Occipital lobe (tissue), 2 donors: ENCODE results near the gene DACT2. TPM values are rescaled to one million over a fixed set of nuclear protein-coding genes. Genes with fewer than 3 reads are reported as not detected.

Source experiments
- DNase-seq: peaks from one replicate; lab custom pipeline; 2025; lab: John Stamatoyannopoulos, UW
- total RNA-seq: library from RNA; depleted of rRNA; stranded (reverse); fragments of >200 nt; gene quantifications from one replicate; pipeline ENCODE4 v1.2.3, GENCODE V29; 2014

The DACT2 gene
- total RNA-seq, 1 donor from 2014 or later: 0.62 TPM

DNA sequence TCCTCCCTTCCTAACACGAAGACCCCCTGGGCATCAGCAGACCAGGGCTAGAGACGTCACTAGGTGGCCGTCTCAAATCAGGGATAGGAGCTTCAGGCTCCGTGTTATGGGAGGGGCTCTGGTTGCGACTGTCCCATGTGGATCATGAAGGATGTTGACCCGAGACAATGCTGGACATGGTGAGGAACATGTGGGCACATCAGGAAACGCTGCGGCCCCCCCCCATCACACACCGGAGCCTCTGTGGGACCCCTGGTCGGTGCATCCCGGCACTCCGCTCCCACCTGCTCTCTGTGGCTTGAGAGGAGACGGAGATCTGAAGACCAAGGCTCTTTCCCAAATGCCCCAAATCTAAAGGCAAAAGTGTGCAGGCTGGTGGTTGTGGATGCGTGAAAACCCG lies 54.2 kb downstream of the DACT2 start:
- no peak for DNase-seq

DNA sequence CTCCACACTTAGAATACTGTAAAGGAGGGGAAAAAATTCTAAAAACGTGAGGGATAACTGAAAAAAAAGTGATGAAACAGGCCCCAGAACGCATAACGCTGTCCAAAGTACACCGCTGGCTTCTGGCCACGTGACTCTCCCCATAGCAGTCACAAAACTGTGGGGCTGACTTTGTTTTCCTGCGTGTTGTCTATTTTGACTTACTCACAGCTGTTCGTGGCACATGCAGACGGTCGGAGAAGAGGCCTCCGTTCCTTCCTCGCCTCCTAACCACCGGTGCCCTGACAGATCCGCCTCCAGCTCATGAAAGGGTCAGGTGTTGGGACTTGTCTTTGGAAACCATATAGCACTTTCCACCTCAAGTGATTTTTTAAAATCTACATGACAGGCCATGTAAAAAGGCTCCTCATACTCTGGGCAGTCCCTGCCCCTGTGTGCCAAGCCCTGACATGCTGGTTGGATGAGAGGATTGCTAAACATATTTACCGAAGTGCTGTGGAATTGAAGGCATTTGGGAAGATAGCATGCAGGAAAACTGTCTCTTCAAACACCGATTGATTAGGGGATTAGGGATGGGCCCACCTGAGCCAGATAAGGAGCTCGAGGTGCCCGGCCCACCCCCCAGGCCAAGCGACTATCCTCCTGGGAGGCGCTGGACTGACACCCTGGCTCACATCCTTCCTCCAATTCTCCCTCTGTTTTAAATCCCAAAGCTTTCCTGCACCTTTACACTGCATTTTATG lies 54.8 kb downstream of the DACT2 start:
- DNase-seq: no peak

DNA sequence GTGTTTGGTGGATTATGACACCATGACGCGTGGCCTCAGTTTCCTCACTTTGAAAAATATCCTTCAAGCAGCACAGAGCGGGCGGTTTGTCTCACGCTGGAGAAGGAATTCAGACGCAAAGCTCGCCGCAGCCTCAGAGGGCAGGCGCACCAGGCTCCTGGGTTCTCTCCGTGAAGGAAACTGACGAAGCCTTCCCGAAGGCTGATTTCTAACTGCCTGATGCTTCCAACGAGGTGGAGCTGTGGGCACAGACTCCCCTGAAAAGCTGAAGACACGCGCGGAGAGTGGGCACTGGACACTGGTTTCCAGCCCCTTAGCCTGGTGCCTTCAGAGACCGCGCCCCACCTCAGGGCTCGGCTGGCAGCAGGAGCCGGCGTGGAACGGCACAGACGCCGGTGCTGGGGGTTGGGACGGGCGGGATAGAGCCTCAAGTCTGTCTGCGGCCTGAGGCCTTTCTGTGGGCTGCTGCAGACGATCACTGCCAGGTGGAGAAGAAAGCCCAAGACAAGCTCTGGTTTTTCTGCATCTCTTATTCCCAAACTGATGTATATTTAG lies 56.1 kb downstream of the DACT2 start:
- DNase-seq: no peak

DNA sequence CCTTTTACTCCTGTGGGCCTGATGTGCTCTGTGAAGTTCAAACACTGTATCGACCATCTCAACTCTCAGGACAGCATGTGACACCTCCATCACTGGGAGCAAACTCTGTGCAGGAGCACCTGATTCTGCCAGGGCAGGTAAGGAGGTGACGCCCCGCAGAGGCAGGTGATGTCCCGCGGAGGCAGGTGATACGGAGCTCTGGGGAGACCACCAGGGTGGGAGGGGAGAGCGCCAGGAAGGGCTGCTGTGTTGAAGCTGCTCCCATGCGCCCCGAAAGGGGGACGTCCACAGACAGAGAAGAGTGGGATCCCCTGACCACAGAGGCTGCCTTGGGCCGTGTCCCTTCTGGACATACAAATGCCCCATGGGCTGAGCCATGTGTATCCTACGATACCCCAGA lies 58.3 kb downstream of the DACT2 start:
- DNase-seq: no peak

DNA sequence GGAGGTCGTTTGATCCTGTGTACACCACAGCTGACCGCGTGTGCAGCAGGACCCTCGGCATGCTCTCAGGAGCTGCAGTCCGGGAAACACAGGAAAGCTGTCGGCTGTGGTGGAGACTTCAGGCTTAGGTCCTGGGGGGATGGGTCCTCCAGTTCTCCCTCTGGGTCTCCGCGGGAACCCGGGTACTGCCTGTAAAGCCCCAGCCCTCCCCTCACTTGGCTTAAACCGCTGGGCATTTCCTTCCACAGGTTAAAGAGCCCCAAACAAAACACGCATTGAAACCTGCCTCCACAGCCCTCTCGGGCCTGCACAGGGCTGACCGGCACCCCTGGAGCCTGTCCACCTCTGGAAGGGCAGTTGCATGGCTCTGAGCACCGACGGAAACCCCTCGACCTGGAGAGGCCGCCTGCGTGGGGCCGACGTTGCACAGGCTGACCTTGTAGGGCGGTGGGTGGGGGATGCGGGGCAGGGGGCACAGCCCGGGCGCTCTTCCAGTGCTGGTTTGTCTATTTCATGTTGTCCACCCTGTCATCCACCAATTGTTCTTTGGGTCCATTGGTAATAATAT lies 59.1 kb downstream of the DACT2 start:
- DNase-seq: no peak

DNA sequence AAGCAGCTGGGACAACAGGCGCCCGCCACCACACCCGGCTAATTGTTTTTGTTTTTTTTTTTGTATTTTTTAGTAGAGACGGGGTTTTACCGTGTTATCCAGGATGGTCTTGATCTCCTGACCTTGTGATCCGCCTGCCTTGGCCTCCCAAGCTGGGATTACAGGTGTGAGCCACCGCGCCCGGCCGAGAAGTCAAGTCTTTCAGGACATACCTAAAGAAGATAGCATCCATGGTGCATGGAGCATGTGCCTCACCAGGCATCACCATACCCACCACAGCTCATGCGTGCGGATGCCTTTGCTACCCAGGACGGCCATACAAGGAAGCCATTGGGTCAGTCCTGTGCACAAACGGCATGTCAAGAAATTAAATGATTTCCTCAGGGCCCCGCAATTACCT lies 60.8 kb downstream of the DACT2 start:
- no peak for DNase-seq

DNA sequence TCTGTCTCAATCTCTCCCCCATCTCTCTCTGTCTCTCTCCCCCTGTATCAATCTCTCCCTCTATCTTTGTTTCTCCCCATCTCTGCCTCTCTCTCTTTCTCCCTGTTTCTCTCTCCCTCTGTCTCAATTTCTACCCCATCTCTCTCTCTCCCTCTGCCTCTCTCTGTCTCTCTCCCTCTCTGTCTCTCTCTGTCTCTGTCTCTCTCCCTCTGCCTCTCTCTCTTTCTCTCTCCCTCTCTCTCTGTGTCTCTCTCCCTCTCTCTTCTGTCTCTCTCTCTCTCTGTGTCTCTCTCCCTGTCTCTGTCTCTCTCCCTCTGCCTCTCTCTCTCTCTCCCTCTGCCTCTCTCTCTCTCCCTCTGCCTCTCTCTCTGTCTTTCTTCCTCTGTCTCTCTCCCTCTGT lies 62.6 kb downstream of the DACT2 start:
- no peak for DNase-seq

Other genes with a start within 250 kb of the DACT2 start
- not detected for gene FRMD1, start 240.6 kb downstream of the DACT2 start, total RNA-seq
- 1.2 TPM for gene SMOC2, start 121.4 kb upstream of the DACT2 start, total RNA-seq